Measurements from ENCODE around the gene AIG1.
"Not testable (repeated sequence)": the region's sequence is repeated elsewhere in the genome, so short reads cannot be mapped to it uniquely, and the experiment has no call there.

AIG1 gene

DNA sequence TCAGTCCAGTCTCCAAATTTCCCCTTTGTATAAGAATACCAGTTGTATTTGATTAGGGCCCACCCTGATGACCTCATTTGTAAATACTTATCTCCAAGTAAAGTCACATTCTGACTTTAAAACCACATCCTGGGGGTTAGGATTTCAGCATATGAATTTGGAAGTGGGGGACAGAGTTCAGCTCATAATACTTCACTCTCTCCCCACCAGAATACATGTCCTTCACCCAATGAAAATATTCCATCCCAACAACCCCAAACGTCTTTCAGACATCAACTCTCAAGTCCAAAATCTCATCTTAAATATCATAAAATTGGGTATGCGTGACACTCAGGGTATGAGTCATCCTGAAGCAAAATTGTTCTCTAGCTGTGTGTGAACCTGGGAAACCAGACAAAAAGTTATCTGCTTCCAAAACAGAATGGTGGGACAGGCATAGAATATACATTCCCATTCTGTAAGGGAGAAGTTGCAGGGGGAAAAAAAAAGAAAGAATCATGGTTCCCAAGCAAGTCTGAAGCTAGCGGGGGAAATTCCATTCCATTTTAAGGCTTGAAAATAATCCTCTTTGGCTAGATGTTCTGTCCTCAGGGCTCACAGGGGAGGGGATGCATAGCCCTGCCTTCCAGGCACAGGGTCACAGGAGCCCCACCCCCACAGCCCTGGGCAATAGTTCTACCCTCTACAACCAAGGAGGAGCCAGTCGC lies 275.9 kb downstream of the AIG1 start:
- no peak overlapping the region for H3K4me3 ChIP-seq (ENCODE audit: control insufficient read depth, low read depth, low read length)
- no peak for DNase-seq (ENCODE audit: low read depth)
- TF ChIP-seq, protein P1, sequence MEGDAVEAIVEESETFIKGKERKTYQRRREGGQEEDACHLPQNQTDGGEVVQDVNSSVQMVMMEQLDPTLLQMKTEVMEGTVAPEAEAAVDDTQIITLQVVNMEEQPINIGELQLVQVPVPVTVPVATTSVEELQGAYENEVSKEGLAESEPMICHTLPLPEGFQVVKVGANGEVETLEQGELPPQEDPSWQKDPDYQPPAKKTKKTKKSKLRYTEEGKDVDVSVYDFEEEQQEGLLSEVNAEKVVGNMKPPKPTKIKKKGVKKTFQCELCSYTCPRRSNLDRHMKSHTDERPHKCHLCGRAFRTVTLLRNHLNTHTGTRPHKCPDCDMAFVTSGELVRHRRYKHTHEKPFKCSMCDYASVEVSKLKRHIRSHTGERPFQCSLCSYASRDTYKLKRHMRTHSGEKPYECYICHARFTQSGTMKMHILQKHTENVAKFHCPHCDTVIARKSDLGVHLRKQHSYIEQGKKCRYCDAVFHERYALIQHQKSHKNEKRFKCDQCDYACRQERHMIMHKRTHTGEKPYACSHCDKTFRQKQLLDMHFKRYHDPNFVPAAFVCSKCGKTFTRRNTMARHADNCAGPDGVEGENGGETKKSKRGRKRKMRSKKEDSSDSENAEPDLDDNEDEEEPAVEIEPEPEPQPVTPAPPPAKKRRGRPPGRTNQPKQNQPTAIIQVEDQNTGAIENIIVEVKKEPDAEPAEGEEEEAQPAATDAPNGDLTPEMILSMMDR (IDR thresholded peaks at IDR 0.05; ENCODE audit: control insufficient read depth, insufficient read depth, low read depth, low read length, missing control alignments), result no peak

DNA sequence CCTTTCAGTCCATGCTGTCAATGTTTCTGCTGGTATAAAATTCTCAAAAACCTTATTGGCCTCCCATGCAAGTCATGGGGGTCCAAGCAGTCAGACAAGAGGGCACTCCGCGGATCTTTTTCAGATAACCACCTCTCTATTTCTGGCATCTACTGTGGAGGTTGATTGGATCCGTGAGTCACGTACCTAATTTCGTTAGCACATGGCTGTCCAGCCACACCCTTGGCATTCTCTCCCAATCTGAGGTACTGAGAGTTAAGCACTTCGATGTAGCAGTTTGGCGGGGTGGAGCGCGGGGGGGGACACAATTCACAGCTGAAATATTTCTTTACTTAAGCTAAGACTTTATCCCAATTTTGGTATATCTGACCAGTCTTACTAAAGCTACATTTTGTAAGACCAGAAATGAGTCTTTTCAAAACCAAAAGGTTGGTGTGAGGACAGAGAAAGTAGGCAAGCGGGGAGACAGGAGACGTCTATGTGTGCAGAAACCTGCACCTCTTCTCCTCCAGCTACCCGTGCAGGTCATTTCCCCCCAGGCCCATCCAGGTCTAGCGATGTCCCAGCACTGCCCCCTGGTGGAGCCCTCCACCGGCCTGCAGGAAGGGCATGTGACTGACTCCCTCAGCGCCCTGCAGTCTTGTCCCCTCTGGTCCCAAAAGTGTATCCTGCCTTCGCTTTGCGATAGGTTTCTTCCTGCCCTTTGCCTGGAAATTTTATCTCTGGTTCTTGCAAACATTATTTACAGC lies 276.7 kb downstream of the AIG1 start:
- no peak for DNase-seq (ENCODE audit: low read depth)
- TF ChIP-seq, protein P1 (IDR thresholded peaks at IDR 0.05; ENCODE audit: control insufficient read depth, insufficient read depth, low read depth, low read length, missing control alignments), result peak; percentile 41
- H3K4me3 ChIP-seq (ENCODE audit: control insufficient read depth, low read depth, low read length), result no peak overlapping the region

DNA sequence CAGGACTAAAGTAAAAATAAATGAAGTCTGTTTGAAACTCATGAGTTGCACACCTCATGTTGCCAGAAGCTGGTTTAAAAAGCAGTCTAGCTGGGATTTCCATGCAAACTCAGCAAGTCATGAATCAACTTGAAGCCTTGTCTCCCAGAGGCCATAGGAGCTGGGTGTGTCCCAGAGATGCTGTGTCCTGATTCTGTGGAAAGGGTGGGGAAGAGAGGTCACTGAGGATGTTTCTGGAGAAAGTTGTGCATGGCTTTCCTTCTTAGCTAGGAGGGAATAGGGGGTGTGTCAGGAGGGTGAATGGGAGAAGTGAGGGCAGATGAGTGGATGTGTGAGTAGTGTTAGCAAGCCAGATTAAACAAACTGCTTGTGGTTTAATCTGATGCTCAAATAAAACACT lies 278.5 kb downstream of the AIG1 start:
- DNase-seq (ENCODE audit: low read depth), result no peak
- TF ChIP-seq, protein P1 (IDR thresholded peaks at IDR 0.05; ENCODE audit: control insufficient read depth, insufficient read depth, low read depth, low read length, missing control alignments), result no peak
- H3K4me3 ChIP-seq (ENCODE audit: control insufficient read depth, low read depth, low read length), result no peak overlapping the region

DNA sequence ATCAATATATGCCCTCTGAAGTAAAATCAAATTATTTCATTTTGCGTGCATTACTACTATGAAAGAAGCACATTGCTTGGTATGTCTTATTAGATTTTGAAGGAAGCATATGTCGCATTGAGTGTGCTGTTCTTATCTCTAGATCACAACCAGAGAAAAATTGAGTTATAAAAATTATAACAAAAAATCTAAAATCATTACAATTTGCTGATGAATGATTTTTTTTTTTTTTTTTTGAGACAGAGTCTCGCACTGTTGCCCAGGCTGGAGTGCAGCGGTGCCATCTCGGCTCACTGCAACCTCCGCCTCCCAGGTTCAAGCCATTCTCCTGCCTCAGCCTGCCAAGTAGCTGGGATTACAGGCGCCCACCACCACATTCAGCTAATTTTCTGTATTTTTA lies 284.8 kb downstream of the AIG1 start:
- not testable (repeated sequence) for H3K4me3 ChIP-seq (ENCODE audit: control insufficient read depth, low read depth, low read length); DNase-seq (ENCODE audit: low read depth)

DNA sequence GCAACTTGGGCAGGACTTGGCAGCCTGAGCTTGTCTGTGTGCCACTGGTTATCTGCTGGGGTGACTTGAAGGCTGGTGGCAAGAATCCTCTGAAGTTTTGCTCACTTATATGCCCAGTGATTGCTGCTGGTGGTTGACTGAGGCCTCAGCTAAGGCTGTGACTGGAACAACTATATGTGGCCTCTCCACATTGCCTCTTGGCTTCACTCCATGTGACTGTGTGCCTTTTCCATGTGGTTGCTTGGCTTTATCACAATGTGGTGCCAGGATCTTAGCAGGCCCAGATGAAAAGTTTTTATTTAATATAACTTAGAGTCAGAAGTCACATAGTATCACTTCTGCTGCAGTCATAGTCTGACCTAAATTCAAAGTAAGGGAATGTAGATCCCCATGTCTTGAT lies 285.3 kb downstream of the AIG1 start:
- TF ChIP-seq, protein P1 (IDR thresholded peaks at IDR 0.05; ENCODE audit: control insufficient read depth, insufficient read depth, low read depth, low read length, missing control alignments), result no peak

DNA sequence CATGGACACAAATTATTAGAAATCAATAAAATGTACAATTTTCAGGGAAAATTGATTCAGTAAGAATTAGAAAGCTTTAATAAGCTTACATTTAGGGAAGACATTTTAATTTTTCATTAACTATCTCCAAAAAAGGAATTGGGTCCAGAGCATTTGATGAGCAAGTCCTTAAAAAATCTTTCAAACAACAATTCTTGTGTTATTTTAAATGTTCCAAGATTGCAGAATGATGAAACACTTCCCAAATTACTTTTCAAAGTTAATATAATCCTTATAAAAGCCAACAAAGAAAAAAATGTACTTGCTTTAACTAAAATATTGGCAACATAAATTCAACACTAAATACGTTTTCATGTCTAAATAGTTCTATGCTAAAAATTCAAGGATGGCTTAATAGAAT lies 287.8 kb downstream of the AIG1 start:
- no peak overlapping the region for H3K4me3 ChIP-seq (ENCODE audit: control insufficient read depth, low read depth, low read length)
- TF ChIP-seq, protein P1 (IDR thresholded peaks at IDR 0.05; ENCODE audit: control insufficient read depth, insufficient read depth, low read depth, low read length, missing control alignments), result no peak
- no peak for DNase-seq (ENCODE audit: low read depth)

More for the DNA sequence above, 285.3 kb downstream of the AIG1 start:
- no peak for DNase-seq (ENCODE audit: low read depth)
- no peak overlapping the region for H3K4me3 ChIP-seq (ENCODE audit: control insufficient read depth, low read depth, low read length)

DNA sequence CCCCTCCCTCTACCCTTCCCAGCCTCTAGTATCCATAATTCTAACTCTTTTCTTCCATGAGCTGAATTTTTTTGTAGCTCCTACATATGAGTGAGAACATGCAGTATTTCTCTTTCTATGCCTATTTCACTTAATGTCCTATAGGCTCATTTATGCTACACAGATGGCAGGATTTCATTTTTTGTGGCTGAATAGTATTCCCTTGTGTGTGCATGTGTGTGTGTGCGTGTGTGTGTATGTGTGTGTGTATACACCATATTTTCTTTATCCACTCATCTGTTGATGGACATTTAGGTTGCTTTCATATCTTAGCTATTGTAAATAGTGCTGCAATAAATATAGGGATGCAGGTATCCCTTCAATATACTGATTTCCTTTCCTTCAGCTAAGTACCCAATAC lies 288.8 kb downstream of the AIG1 start:
- DNase-seq (ENCODE audit: low read depth), result no peak
- TF ChIP-seq, protein P1 (IDR thresholded peaks at IDR 0.05; ENCODE audit: control insufficient read depth, insufficient read depth, low read depth, low read length, missing control alignments), result no peak
- H3K4me3 ChIP-seq (ENCODE audit: control insufficient read depth, low read depth, low read length), result no peak overlapping the region
